Mucosa of descending colon (tissue), 3 donors: ENCODE measurements around the gene TICRR. TPM values are rescaled to one million over a fixed set of nuclear protein-coding genes. Genes with fewer than 3 reads are reported as not detected.
A peak's percentile ranks its signal among the peaks of the same experiment; 100 is the strongest.

Experiments
- ATAC-seq: fragments of 200-7000 bp; cut with Tn5 transposase; one replicate; pipeline ENCODE4 v1.9.1; 2020; ENCODE audit warnings: mild to moderate bottlenecking, moderate library complexity
- DNase-seq, 3 donors: peaks; one replicate each; pipeline ENCODE4 v3.0.0-alpha.2; 2020
- H3K36me3 ChIP-seq: fragments of 200-600 bp; one replicate; pipeline ENCODE4 v1.8.0; 2021; ENCODE audit warnings: low read depth, mild to moderate bottlenecking
- H3K4me1 ChIP-seq: fragments of 200-600 bp; one replicate; pipeline ENCODE4 v1.8.0; 2021; ENCODE audit warnings: low read depth, mild to moderate bottlenecking
- H3K4me3 ChIP-seq: fragments of 200-600 bp; one replicate; pipeline ENCODE4 v1.8.0; 2021; ENCODE audit warnings: mild to moderate bottlenecking
- H3K9me3 ChIP-seq: fragments of 200-600 bp; one replicate; pipeline ENCODE4 v1.8.0; 2021; ENCODE audit warnings: mild to moderate bottlenecking
- intact Hi-C, 2 donors: fragments of 100-400 bp; cut with DNase I in 1 of 2; cut with micrococcal nuclease in 1 of 2; formaldehyde crosslinking; loops; one replicate each; pipeline versions ENCODE4 v1.11.0 to v1.11.1; 2022; cut with DNase I, micrococcal nuclease
- total RNA-seq, 3 donors: library from RNA; stranded (reverse); fragmentation: NEBNext Ultra II Directional in 2 of 3; extraction: Animal tissue kit (Norgen Biotek cat#: 25700) in 2 of 3; gene quantifications; one replicate each; pipeline versions ENCODE4 v1.2.1 to v1.2.4, GENCODE V29; 2021 to 2023
- TF ChIP-seq, protein P1 (sequence below): fragments of 200-600 bp; IDR thresholded peaks from one replicate; pipeline ENCODE4 v1.8.0; 2022; ENCODE audit warnings: antibody characterized with exemption, mild to moderate bottlenecking
- donor health status: DM: no; HTN: no; CAD: no; lungs with moderate emphysema.
- donor health status: DM: no; HTN: no; CAD: no.
- donor health status: DM: no; HTN: yes; CAD: no.

TICRR gene
- total RNA-seq, 3 donors from 2014 or later, result 1.0 to 4.4 (median 1.6) TPM

DNA sequence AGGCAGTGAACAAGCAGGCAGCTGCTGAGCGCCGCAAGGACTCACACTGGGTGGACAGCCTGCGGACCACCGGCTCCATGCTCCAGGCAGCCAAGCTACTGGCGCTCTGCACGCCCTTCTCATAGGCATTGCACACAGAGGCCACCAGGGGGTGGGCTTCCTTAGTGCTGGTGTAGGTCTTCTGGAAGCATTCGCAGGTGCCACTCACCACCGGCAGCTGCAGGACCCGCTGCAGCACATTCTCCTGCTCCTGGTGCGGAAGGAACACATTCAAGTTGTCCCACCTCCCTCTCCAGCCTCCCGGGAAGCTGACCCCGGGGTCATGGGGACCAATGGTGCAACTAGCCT lies 97.9 kb downstream of the TICRR start:
- Histone ChIP-seq H3K36me3 (no peaks in the 10 kb centered on the region), H3K9me3 (no peaks in the 10 kb centered on the region), H3K4me1 (no peaks in the 10 kb centered on the region), H3K4me3 (no peak overlapping the region)
- ATAC-seq (no peak), DNase-seq (peak in 1 of 3 donors; percentile 29)
- intact Hi-C loops, result no loop called here
- TF ChIP-seq, protein P1, sequence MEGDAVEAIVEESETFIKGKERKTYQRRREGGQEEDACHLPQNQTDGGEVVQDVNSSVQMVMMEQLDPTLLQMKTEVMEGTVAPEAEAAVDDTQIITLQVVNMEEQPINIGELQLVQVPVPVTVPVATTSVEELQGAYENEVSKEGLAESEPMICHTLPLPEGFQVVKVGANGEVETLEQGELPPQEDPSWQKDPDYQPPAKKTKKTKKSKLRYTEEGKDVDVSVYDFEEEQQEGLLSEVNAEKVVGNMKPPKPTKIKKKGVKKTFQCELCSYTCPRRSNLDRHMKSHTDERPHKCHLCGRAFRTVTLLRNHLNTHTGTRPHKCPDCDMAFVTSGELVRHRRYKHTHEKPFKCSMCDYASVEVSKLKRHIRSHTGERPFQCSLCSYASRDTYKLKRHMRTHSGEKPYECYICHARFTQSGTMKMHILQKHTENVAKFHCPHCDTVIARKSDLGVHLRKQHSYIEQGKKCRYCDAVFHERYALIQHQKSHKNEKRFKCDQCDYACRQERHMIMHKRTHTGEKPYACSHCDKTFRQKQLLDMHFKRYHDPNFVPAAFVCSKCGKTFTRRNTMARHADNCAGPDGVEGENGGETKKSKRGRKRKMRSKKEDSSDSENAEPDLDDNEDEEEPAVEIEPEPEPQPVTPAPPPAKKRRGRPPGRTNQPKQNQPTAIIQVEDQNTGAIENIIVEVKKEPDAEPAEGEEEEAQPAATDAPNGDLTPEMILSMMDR, result no peak

GRCh38 chr15:89674526-89674925 lies 99.3 kb downstream of the TICRR start:
- H3K4me1 ChIP-seq, result no peaks in the 10 kb centered on the region
- no peak for DNase-seq
- no peak overlapping the region for H3K4me3 ChIP-seq
- no peaks in the 10 kb centered on the region for H3K36me3 ChIP-seq
- no peak for ATAC-seq
- H3K9me3 ChIP-seq, result no peaks in the 10 kb centered on the region
- intact Hi-C loops, result no loop called here
- TF ChIP-seq, protein P1, result no peak

- TF ChIP-seq, protein P1, result no peak
- ATAC-seq, result no peak
- no peak for DNase-seq
- Histone ChIP-seq H3K4me3 (no peak overlapping the region), H3K4me1 (peaks cover 9% of the 10 kb centered on the region), H3K9me3 (no peaks in the 10 kb centered on the region), H3K36me3 (no peaks in the 10 kb centered on the region)
- intact Hi-C loops, result no loop called here
Measured at GRCh38 chr15:89675606-89676005, 100.3 kb downstream of the TICRR start.

DNA sequence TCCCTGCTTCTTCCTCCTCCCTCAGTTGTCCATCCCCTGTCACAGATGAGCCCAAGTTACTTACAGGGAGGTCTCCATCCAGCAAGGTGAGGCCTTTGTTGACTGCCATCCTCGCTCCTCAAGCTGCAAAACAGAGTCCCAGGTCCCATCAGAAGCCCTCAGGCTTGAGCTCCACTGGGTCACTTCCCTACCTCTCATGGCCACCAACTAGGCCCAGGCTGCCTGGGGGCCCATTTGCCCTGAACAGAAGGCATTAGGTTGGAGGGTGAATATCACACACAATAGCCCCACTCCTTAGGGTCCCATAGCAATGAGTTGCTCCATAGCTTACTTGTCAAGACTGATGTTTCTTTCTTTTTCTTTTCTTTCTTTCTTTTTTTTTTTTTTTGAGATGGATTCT lies 102.1 kb downstream of the TICRR start:
- ATAC-seq (no peak), DNase-seq (no peak)
- Histone ChIP-seq H3K4me1 (peaks cover 22% of the 10 kb centered on the region), H3K9me3 (no peaks in the 10 kb centered on the region), H3K36me3 (no peaks in the 10 kb centered on the region), H3K4me3 (no peak overlapping the region)
- TF ChIP-seq, protein P1, result no peak
- intact Hi-C loops, result no loop called here

Other genes with a start within 250 kb of the TICRR start
- gene POLG, start 240.6 kb upstream of the TICRR start, total RNA-seq, result 10 to 100 TPM; 59.4 to 73.7 (median 66.0) TPM
- gene RHCG, start 78.9 kb upstream of the TICRR start, total RNA-seq, result under 1 TPM in 1 of 3 donors, not detected in 2; 0.98 TPM
- gene KIF7, start 80.0 kb downstream of the TICRR start, total RNA-seq, result 1 to 10 TPM; 1.6 to 9.4 (median 3.1) TPM
- gene PLIN1, start 103.9 kb downstream of the TICRR start, total RNA-seq, result 1 to 10 TPM in 2 of 3 donors, under 1 TPM in 1; 0.77 to 8.1 (median 5.2) TPM
- 10 to 100 TPM; 15.5 to 38.5 (median 16.7) TPM for gene PEX11A, start 115.3 kb downstream of the TICRR start, total RNA-seq
- gene WDR93, start 115.3 kb downstream of the TICRR start, total RNA-seq, result under 1 TPM in 1 of 3 donors, not detected in 2; 0.14 TPM
- gene MESP1, start 175.8 kb downstream of the TICRR start, total RNA-seq, result 10 to 100 TPM in 1 of 3 donors, 1 to 10 TPM in 2; 4.6 to 10.2 (median 8.5) TPM
- 1 to 10 TPM in 2 of 3 donors, under 1 TPM in 1; 0.79 to 4.7 (median 1.2) TPM for gene MESP2, start 200.9 kb downstream of the TICRR start, total RNA-seq
- gene ANPEP, start 239.4 kb downstream of the TICRR start, total RNA-seq, result 1,000 to 10,000 TPM in 1 of 3 donors, 100 to 1,000 TPM in 2; 270 to 1,014 (median 289) TPM